CD4-positive, alpha-beta T cell (primary cell): Measurements from ENCODE around the gene PIP5K1C. TPM values are rescaled to one million over a fixed set of nuclear protein-coding genes. Genes with fewer than 3 reads are reported as not detected.
A peak's percentile ranks its signal among the peaks of the same experiment; 100 is the strongest.

Experiments
- ATAC-seq: fragments of 200-7000 bp; cut with Tn5 transposase; one replicate; pipeline ENCODE4 v1.10.0; 2022; ENCODE audit warnings: mild to moderate bottlenecking; ENCODE audit not compliant: poor library complexity
- CTCF ChIA-PET: fragments of 350-600 bp; sonication (Branson Sonifier 250); formaldehyde crosslinking; loops from one replicate; lab custom pipeline; 2021; ENCODE audit warnings: antibody characterized with exemption, inconsistent platforms; lab: Charles Lee
- POLR2A ChIA-PET: fragments of 350-600 bp; sonication (Branson Sonifier 250); formaldehyde crosslinking; loops from one replicate; lab custom pipeline; 2021; ENCODE audit warnings: antibody characterized with exemption, inconsistent platforms; lab: Charles Lee
- DNase-seq, 14 experiments: peaks; one replicate each; pipeline ENCODE4 v3.0.0-alpha.2; 2013 to 2020; ENCODE audit warnings: mixed read lengths in 2 of 14
- H3K27ac ChIP-seq, 2 donors: one replicate each; pipeline versions ENCODE4 v1.5.1 to v1.7.0; 2013; ENCODE audit warnings: low read length in 2 of 2, low read depth in 1 of 2, mild to moderate bottlenecking in 1 of 2
- H3K27me3 ChIP-seq, 2 experiments: 1 replicate in 1 of 2; 2 replicates in 1 of 2; pipeline versions ENCODE4 v1.6.1 to v1.7.0; 2013; ENCODE audit warnings: low read length in 2 of 2, control low read depth in 1 of 2, mild to moderate bottlenecking in 1 of 2, moderate library complexity in 1 of 2; ENCODE audit not compliant: insufficient read depth in 2 of 2, control insufficient read depth in 1 of 2
- H3K36me3 ChIP-seq: one replicate; pipeline ENCODE4 v1.6.1; 2013; ENCODE audit warnings: low read length, control low read depth; ENCODE audit not compliant: insufficient read depth
- H3K4me1 ChIP-seq: one replicate; pipeline ENCODE4 v1.6.1; 2013; ENCODE audit warnings: low read length, control low read depth; ENCODE audit not compliant: insufficient read depth
- H3K4me3 ChIP-seq: one replicate; pipeline ENCODE4 v1.5.1; 2013; ENCODE audit warnings: mild to moderate bottlenecking, low read length, moderate library complexity
- H3K9me3 ChIP-seq, 2 experiments: 1 replicate in 1 of 2; 2 replicates in 1 of 2; pipeline versions ENCODE4 v1.6.1 to v1.7.0; 2013; ENCODE audit warnings: low read length in 2 of 2, mild to moderate bottlenecking in 2 of 2, control low read depth in 1 of 2, moderate library complexity in 1 of 2; ENCODE audit not compliant: control insufficient read depth in 1 of 2, insufficient read depth in 1 of 2
- H3K27ac Mint-ChIP-seq: one replicate; pipeline ENCODE4 v1.8.0; 2020; ENCODE audit warnings: mixed read lengths
- H3K27me3 Mint-ChIP-seq: one replicate; pipeline ENCODE4 v1.8.0; 2021; ENCODE audit warnings: mixed read lengths
- H3K36me3 Mint-ChIP-seq: one replicate; pipeline ENCODE4 v1.8.0; 2021; ENCODE audit warnings: low read depth, mixed read lengths
- H3K4me1 Mint-ChIP-seq: one replicate; pipeline ENCODE4 v1.8.0; 2021; ENCODE audit warnings: low read depth, mixed read lengths
- H3K4me3 Mint-ChIP-seq: one replicate; pipeline ENCODE4 v1.8.0; 2020; ENCODE audit warnings: mild to moderate bottlenecking, mixed read lengths
- H3K9me3 Mint-ChIP-seq: one replicate; pipeline ENCODE4 v1.8.0; 2020; ENCODE audit warnings: mixed read lengths
- CTCF ChIP-seq: fragments of 200-600 bp; IDR thresholded peaks from one replicate; pipeline ENCODE4 v1.8.0; 2022; ENCODE audit warnings: antibody characterized with exemption, mild to moderate bottlenecking
- intact Hi-C, 2 experiments: fragments of 100-400 bp; cut with DNase I in 1 of 2; cut with micrococcal nuclease in 1 of 2; formaldehyde crosslinking; loops; one replicate each; pipeline versions ENCODE4 v1.15.1 to v1.9.0; 2023 to 2025; cut with DNase I, micrococcal nuclease
- total RNA-seq, 174 experiments: library from RNA in 2 of 174; stranded (reverse) in 2 of 174; gene quantifications; one replicate each; pipeline ENCODE4 v1.2.3 and lab custom pipeline; 2021 to 2026

PIP5K1C gene
- total RNA-seq, 2 experiments from 2014 or later, result 14.7 to 15.5 TPM

- peaks cover 10% of the 10 kb centered on the region for H3K36me3 Mint-ChIP-seq
- peaks cover 14% of the 10 kb centered on the region for H3K4me1 Mint-ChIP-seq
- CTCF ChIA-PET, result no interaction called here
- H3K9me3 ChIP-seq, result peaks cover 0 to 35% of the 10 kb centered on the region in 2 experiments
- POLR2A ChIA-PET, result interaction anchor here (2.0 kb wide), 1 partner anchor 23 kb away, joined by 9 read pairs; the partner anchor contains the start of gene GIPC3
- H3K4me3 Mint-ChIP-seq, result peak overlapping the region; percentile 78
- no peaks in the 10 kb centered on the region for H3K27me3 Mint-ChIP-seq
- DNase-seq (no peak), ATAC-seq (no peak)
- peaks cover 20% of the 10 kb centered on the region for H3K36me3 ChIP-seq
- intact Hi-C loops, result no loop called here
- peaks cover 0 to 3% of the 10 kb centered on the region in 2 experiments for H3K27me3 ChIP-seq
- H3K27ac ChIP-seq, result no peak overlapping the region
- H3K4me3 ChIP-seq, result no peak overlapping the region
- no peaks in the 10 kb centered on the region for H3K9me3 Mint-ChIP-seq
- no peak overlapping the region for H3K27ac Mint-ChIP-seq
- peaks cover 40% of the 10 kb centered on the region for H3K4me1 ChIP-seq
- TF ChIP-seq CTCF, result no peak
Measured at GRCh38 chr19:3608079-3608641, 92.1 kb downstream of the PIP5K1C start.

GRCh38 chr19:3607303-3608078, 92.8 kb downstream of the PIP5K1C start:
- H3K4me3 ChIP-seq, result no peak overlapping the region
- no peak overlapping the region for H3K27ac Mint-ChIP-seq
- peaks cover 40% of the 10 kb centered on the region for H3K4me1 ChIP-seq
- ATAC-seq (no peak), DNase-seq (peak in 1 of 14 experiments; percentile 23)
- no peaks in the 10 kb centered on the region for H3K9me3 Mint-ChIP-seq
- TF ChIP-seq CTCF, result no peak
- H3K27me3 ChIP-seq, result peaks cover 0 to 3% of the 10 kb centered on the region in 2 experiments
- peaks cover 17% of the 10 kb centered on the region for H3K36me3 ChIP-seq
- peaks cover 0 to 35% of the 10 kb centered on the region in 2 experiments for H3K9me3 ChIP-seq
- peaks cover 10% of the 10 kb centered on the region for H3K36me3 Mint-ChIP-seq
- H3K27me3 Mint-ChIP-seq, result no peaks in the 10 kb centered on the region
- H3K27ac ChIP-seq, result no peak overlapping the region
- intact Hi-C loops, result no loop called here
- peak overlapping the region; percentile 78 for H3K4me3 Mint-ChIP-seq
- POLR2A ChIA-PET, result interaction anchor here (2.0 kb wide), 1 partner anchor 22 kb away, joined by 9 read pairs; the partner anchor contains the start of gene GIPC3
- H3K4me1 Mint-ChIP-seq, result peaks cover 14% of the 10 kb centered on the region
- CTCF ChIA-PET, result no interaction called here

- TF ChIP-seq CTCF, result no peak
- ChIA-PET CTCF (no interaction called here), POLR2A (interaction anchor here (2.0 kb wide), 1 partner anchor 22 kb away, joined by 9 read pairs; the partner anchor contains the start of gene GIPC3)
- Mint-ChIP-seq H3K4me1 (peaks cover 14% of the 10 kb centered on the region), H3K27ac (no peak within 1 kb of the TSS), H3K36me3 (peaks cover 7% of the 10 kb centered on the region), H3K9me3 (no peaks in the 10 kb centered on the region), H3K27me3 (no peaks in the 10 kb centered on the region), H3K4me3 (peak within 1 kb of the TSS; percentile 73)
- Histone ChIP-seq H3K36me3 (peaks cover 12% of the 10 kb centered on the region), H3K9me3 (peaks cover 0 to 30% of the 10 kb centered on the region in 2 experiments), H3K27me3 (peaks cover 0 to 3% of the 10 kb centered on the region in 2 experiments), H3K4me3 (peak within 1 kb of the TSS; percentile 49), H3K27ac (no peak within 1 kb of the TSS), H3K4me1 (peaks cover 40% of the 10 kb centered on the region)
- intact Hi-C loops, result loop anchor here in 1 of 2 experiments (1.0 kb wide), 1 partner anchor 61 kb away; no protein-coding TSS in a partner anchor
- ATAC-seq (peak; percentile 31), DNase-seq (peak in 12 of 14 experiments; percentile 28 to 72 (median 47))
Measured at GRCh38 chr19:3606690-3607289, 93.5 kb downstream of the PIP5K1C start, which contains the start of gene TBXA2R. Gene TBXA2R, minus strand, starts transcription at chr19:3606875. Its CDS starts 6,241 bp downstream, at chr19:3600634.
